WTC11 (cell line): Measurements from ENCODE around the gene DENND4B.

Experiments used
- CREB1 ChIP-seq: sonication (generic); formaldehyde crosslinking; IDR thresholded peaks from 2 replicates; pipeline ENCODE4 v1.8.0; 2023; ENCODE audit warnings: mild to moderate bottlenecking, missing genetic modification reagents
- ESRRA ChIP-seq: sonication (generic); formaldehyde crosslinking; IDR thresholded peaks from 2 replicates; pipeline ENCODE4 v1.8.1; 2022; ENCODE audit warnings: mild to moderate bottlenecking, missing genetic modification reagents, borderline replicate concordance
- NFYB ChIP-seq: sonication (generic); formaldehyde crosslinking; conservative IDR thresholded peaks from 2 replicates; pipeline ENCODE4 v1.8.0; 2022; ENCODE audit warnings: low read depth, missing genetic modification reagents
- NR2C2 ChIP-seq: sonication (generic); formaldehyde crosslinking; IDR thresholded peaks from 2 replicates; pipeline ENCODE4 v1.8.0; 2022; ENCODE audit warnings: mild to moderate bottlenecking, missing genetic modification reagents
- TEAD1 ChIP-seq: sonication (generic); formaldehyde crosslinking; IDR thresholded peaks from 2 replicates; pipeline ENCODE4 v1.8.0; 2022; ENCODE audit warnings: mild to moderate bottlenecking, missing genetic modification reagents
- TEAD4 ChIP-seq: sonication (generic); formaldehyde crosslinking; IDR thresholded peaks from 2 replicates; pipeline ENCODE4 v1.8.0; 2022; ENCODE audit warnings: mild to moderate bottlenecking, missing genetic modification reagents
- TF ChIP-seq, protein P1 (sequence below): fragments of 200-600 bp; IDR thresholded peaks from 2 replicates; pipeline ENCODE4 v1.8.0; 2022; ENCODE audit warnings: antibody characterized with exemption
- TF ChIP-seq, protein P2 (sequence below): sonication (generic); formaldehyde crosslinking; IDR thresholded peaks from 2 replicates; pipeline ENCODE4 v1.8.1; 2022; ENCODE audit warnings: low read depth, mild to moderate bottlenecking, moderate library complexity, missing genetic modification reagents, borderline replicate concordance
- TF ChIP-seq, protein P3 (sequence below): sonication (generic); formaldehyde crosslinking; conservative IDR thresholded peaks from 2 replicates; pipeline ENCODE4 v1.8.1; 2022; ENCODE audit warnings: mild to moderate bottlenecking, missing genetic modification reagents
- TF ChIP-seq, protein P4 (sequence below): sonication (generic); formaldehyde crosslinking; IDR thresholded peaks from 2 replicates; pipeline ENCODE4 v1.8.1; 2023; ENCODE audit warnings: mild to moderate bottlenecking, missing genetic modification reagents
- TF ChIP-seq, protein P5 (sequence below): sonication (generic); formaldehyde crosslinking; IDR thresholded peaks from 2 replicates; pipeline ENCODE4 v1.8.1; 2023; ENCODE audit warnings: mild to moderate bottlenecking, missing genetic modification reagents, moderate library complexity

DNA sequence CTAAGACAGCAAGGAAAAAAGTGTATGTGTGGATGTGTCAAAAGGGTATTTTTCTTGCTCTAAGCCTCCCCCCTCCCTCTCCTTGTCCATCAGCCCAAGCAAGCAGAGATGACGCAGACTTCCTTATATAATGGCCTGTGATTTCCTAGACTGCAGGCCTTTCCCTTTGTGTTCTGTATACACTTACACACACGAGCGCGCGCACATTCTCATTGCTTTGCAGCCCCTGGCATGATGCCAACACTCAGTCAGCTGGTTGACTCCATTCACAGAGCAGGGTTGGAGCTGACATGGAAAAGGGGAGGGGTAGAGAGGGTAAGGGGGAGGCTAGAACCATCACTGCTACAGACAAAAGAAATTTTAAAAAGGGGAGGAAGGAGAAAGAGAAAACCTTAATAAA lies 65.6 kb downstream of the DENND4B start:
- TF ChIP-seq, protein P1, sequence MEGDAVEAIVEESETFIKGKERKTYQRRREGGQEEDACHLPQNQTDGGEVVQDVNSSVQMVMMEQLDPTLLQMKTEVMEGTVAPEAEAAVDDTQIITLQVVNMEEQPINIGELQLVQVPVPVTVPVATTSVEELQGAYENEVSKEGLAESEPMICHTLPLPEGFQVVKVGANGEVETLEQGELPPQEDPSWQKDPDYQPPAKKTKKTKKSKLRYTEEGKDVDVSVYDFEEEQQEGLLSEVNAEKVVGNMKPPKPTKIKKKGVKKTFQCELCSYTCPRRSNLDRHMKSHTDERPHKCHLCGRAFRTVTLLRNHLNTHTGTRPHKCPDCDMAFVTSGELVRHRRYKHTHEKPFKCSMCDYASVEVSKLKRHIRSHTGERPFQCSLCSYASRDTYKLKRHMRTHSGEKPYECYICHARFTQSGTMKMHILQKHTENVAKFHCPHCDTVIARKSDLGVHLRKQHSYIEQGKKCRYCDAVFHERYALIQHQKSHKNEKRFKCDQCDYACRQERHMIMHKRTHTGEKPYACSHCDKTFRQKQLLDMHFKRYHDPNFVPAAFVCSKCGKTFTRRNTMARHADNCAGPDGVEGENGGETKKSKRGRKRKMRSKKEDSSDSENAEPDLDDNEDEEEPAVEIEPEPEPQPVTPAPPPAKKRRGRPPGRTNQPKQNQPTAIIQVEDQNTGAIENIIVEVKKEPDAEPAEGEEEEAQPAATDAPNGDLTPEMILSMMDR: no peak
- no peak for TF ChIP-seq CREB1 (CRISPR knock-in tag)
- TF ChIP-seq NFYB (CRISPR knock-in tag): no peak
- TF ChIP-seq, protein P2, sequence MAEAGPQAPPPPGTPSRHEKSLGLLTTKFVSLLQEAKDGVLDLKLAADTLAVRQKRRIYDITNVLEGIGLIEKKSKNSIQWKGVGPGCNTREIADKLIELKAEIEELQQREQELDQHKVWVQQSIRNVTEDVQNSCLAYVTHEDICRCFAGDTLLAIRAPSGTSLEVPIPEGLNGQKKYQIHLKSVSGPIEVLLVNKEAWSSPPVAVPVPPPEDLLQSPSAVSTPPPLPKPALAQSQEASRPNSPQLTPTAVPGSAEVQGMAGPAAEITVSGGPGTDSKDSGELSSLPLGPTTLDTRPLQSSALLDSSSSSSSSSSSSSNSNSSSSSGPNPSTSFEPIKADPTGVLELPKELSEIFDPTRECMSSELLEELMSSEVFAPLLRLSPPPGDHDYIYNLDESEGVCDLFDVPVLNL (CRISPR knock-in tag): no peak
- no peak for TF ChIP-seq TEAD1 (CRISPR knock-in tag)
- TF ChIP-seq ESRRA (CRISPR knock-in tag): no peak
- TF ChIP-seq, protein P3, sequence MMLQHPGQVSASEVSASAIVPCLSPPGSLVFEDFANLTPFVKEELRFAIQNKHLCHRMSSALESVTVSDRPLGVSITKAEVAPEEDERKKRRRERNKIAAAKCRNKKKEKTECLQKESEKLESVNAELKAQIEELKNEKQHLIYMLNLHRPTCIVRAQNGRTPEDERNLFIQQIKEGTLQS: no peak
- TF ChIP-seq, protein P4, sequence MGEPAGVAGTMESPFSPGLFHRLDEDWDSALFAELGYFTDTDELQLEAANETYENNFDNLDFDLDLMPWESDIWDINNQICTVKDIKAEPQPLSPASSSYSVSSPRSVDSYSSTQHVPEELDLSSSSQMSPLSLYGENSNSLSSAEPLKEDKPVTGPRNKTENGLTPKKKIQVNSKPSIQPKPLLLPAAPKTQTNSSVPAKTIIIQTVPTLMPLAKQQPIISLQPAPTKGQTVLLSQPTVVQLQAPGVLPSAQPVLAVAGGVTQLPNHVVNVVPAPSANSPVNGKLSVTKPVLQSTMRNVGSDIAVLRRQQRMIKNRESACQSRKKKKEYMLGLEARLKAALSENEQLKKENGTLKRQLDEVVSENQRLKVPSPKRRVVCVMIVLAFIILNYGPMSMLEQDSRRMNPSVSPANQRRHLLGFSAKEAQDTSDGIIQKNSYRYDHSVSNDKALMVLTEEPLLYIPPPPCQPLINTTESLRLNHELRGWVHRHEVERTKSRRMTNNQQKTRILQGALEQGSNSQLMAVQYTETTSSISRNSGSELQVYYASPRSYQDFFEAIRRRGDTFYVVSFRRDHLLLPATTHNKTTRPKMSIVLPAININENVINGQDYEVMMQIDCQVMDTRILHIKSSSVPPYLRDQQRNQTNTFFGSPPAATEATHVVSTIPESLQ (CRISPR knock-in tag): no peak
- TF ChIP-seq TEAD4 (CRISPR knock-in tag): no peak
- TF ChIP-seq, protein P5, sequence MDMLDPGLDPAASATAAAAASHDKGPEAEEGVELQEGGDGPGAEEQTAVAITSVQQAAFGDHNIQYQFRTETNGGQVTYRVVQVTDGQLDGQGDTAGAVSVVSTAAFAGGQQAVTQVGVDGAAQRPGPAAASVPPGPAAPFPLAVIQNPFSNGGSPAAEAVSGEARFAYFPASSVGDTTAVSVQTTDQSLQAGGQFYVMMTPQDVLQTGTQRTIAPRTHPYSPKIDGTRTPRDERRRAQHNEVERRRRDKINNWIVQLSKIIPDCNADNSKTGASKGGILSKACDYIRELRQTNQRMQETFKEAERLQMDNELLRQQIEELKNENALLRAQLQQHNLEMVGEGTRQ (CRISPR knock-in tag): no peak
- no peak for TF ChIP-seq NR2C2 (CRISPR knock-in tag)
